Measurements from ENCODE around the gene TMEM198.

TMEM198 gene

GRCh38 chr2:219530048-219530963 is 13.5 kb upstream of the TMEM198 start:
- ATAC-seq (ENCODE audit: low read depth), result peak; percentile 80
- no peak overlapping the region for H3K27ac ChIP-seq (ENCODE audit: poor library complexity, severe bottlenecking)
- no peak overlapping the region for H3K4me3 ChIP-seq (ENCODE audit: severe bottlenecking)
- H3K36me3 ChIP-seq (ENCODE audit: low read depth), result no peaks in the 10 kb centered on the region
- no peaks in the 10 kb centered on the region for H3K4me1 ChIP-seq (ENCODE audit: insufficient read depth, poor library complexity, severe bottlenecking)
- H3K9me3 ChIP-seq (ENCODE audit: severe bottlenecking), result no peaks in the 10 kb centered on the region
- no peak for DNase-seq (ENCODE audit: low spot score)
- H3K27me3 ChIP-seq (ENCODE audit: insufficient read depth, poor library complexity, severe bottlenecking), result peaks cover 22% of the 10 kb centered on the region
- TF ChIP-seq, protein P1, sequence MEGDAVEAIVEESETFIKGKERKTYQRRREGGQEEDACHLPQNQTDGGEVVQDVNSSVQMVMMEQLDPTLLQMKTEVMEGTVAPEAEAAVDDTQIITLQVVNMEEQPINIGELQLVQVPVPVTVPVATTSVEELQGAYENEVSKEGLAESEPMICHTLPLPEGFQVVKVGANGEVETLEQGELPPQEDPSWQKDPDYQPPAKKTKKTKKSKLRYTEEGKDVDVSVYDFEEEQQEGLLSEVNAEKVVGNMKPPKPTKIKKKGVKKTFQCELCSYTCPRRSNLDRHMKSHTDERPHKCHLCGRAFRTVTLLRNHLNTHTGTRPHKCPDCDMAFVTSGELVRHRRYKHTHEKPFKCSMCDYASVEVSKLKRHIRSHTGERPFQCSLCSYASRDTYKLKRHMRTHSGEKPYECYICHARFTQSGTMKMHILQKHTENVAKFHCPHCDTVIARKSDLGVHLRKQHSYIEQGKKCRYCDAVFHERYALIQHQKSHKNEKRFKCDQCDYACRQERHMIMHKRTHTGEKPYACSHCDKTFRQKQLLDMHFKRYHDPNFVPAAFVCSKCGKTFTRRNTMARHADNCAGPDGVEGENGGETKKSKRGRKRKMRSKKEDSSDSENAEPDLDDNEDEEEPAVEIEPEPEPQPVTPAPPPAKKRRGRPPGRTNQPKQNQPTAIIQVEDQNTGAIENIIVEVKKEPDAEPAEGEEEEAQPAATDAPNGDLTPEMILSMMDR (IDR thresholded peaks at IDR 0.05; ENCODE audit: poor library complexity, severe bottlenecking), result peak; percentile 94

- TF ChIP-seq, protein P1 (IDR thresholded peaks at IDR 0.05; ENCODE audit: poor library complexity, severe bottlenecking), result no peak
- no peak for ATAC-seq (ENCODE audit: low read depth)
- H3K27me3 ChIP-seq (ENCODE audit: insufficient read depth, poor library complexity, severe bottlenecking), result peaks cover 22% of the 10 kb centered on the region
These were observed 12.0 kb upstream of the TMEM198 start for GRCh38 chr2:219531639-219532377.

GRCh38 chr2:219532378-219532649 is 11.5 kb upstream of the TMEM198 start:
- Histone ChIP-seq H3K27ac (ENCODE audit: poor library complexity, severe bottlenecking) (no peak overlapping the region), H3K4me3 (ENCODE audit: severe bottlenecking) (no peak overlapping the region), H3K36me3 (ENCODE audit: low read depth) (no peaks in the 10 kb centered on the region), H3K9me3 (ENCODE audit: severe bottlenecking) (no peaks in the 10 kb centered on the region), H3K27me3 (ENCODE audit: insufficient read depth, poor library complexity, severe bottlenecking) (peaks cover 20% of the 10 kb centered on the region), H3K4me1 (ENCODE audit: insufficient read depth, poor library complexity, severe bottlenecking) (no peaks in the 10 kb centered on the region)
- DNase-seq (ENCODE audit: low spot score) (no peak), ATAC-seq (ENCODE audit: low read depth) (no peak)
- TF ChIP-seq, protein P1 (IDR thresholded peaks at IDR 0.05; ENCODE audit: poor library complexity, severe bottlenecking), result no peak

More at GRCh38 chr2:219531639-219532377, 12.0 kb upstream of the TMEM198 start:
- Histone ChIP-seq H3K4me3 (ENCODE audit: severe bottlenecking) (no peak overlapping the region), H3K36me3 (ENCODE audit: low read depth) (no peaks in the 10 kb centered on the region), H3K4me1 (ENCODE audit: insufficient read depth, poor library complexity, severe bottlenecking) (no peaks in the 10 kb centered on the region), H3K27ac (ENCODE audit: poor library complexity, severe bottlenecking) (no peak overlapping the region), H3K9me3 (ENCODE audit: severe bottlenecking) (no peaks in the 10 kb centered on the region)
- no peak for DNase-seq (ENCODE audit: low spot score)

DNA sequence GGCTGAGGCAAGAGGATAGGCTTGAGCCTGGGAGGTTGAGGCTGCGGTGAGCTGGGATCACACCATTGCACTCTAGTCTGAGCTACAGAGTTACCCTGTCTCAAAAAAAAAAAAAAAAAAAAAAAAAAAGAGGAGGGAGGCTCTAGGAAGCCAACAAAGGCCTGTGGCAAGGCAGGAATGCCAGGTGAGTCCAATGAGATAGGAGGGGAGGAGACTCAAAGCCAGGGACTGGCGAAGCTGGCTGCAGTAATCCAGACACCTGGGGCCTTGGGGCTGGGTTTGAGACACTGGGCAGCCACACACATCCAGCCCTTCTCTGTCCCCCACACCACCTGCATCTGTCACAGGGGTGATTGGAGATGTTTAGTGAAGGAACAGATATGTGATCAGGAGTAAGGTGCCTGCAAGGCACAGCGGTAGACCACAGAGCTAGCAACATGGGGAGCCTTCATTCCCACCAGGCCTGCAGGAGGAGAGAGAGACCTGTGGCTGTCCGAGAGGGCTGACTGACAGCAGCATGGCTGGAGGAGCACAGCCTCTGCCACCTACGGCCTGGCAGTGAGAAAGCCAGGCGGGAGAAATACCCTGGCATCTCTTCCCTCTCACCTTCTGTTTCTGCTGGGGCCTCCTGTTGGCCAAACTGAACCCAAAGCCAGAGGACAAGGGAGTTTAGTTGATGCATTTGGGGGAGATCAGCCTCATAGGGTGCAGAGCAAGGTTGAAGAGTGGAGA is 9.7 kb upstream of the TMEM198 start:
- Histone ChIP-seq H3K27ac (ENCODE audit: poor library complexity, severe bottlenecking) (no peak overlapping the region), H3K4me3 (ENCODE audit: severe bottlenecking) (no peak overlapping the region), H3K4me1 (ENCODE audit: insufficient read depth, poor library complexity, severe bottlenecking) (peaks cover 9% of the 10 kb centered on the region), H3K9me3 (ENCODE audit: severe bottlenecking) (no peaks in the 10 kb centered on the region), H3K27me3 (ENCODE audit: insufficient read depth, poor library complexity, severe bottlenecking) (peaks cover 10% of the 10 kb centered on the region), H3K36me3 (ENCODE audit: low read depth) (peaks cover 5% of the 10 kb centered on the region; the same call in 1 of the 2 replicates)
- TF ChIP-seq, protein P1 (IDR thresholded peaks at IDR 0.05; ENCODE audit: poor library complexity, severe bottlenecking), result no peak
- ATAC-seq (ENCODE audit: low read depth), result peak; percentile 37; the same call in 2 of the 3 replicates
- no peak for DNase-seq (ENCODE audit: low spot score)
